Hepatocyte (in vitro differentiated cells): ENCODE results near the gene COX7B2. TPM values are rescaled to one million over a fixed set of nuclear protein-coding genes. Genes with fewer than 3 reads are reported as not detected.

Experiments used
- DNase-seq: peaks from one replicate; pipeline ENCODE4 v3.0.0-alpha.2; 2016; ENCODE audit warnings: low spot score
- H2AFZ ChIP-seq: fragments of 200-600 bp; sonication (generic); 2 replicates; pipeline ENCODE4 v1.6.0; 2016; ENCODE audit warnings: antibody characterized with exemption, mild to moderate bottlenecking
- H3K27ac ChIP-seq: fragments of 200-600 bp; sonication (generic); 2 replicates; pipeline ENCODE4 v1.5.1; 2016; ENCODE audit warnings: mild to moderate bottlenecking
- H3K27me3 ChIP-seq: fragments of 200-600 bp; sonication (generic); 2 replicates; pipeline ENCODE4 v1.6.1; 2016
- H3K36me3 ChIP-seq: fragments of 200-600 bp; sonication (generic); replicated peaks from 2 replicates; pipeline ENCODE4 v1.5.1; 2016; ENCODE audit warnings: low read depth; ENCODE audit not compliant: insufficient read depth
- H3K4me1 ChIP-seq: fragments of 200-600 bp; sonication (generic); 2 replicates; pipeline ENCODE4 v1.5.1; 2016; ENCODE audit warnings: mild to moderate bottlenecking, moderate library complexity; ENCODE audit not compliant: insufficient read depth
- H3K4me2 ChIP-seq: fragments of 200-600 bp; sonication (generic); 2 replicates; pipeline ENCODE4 v1.6.0; 2016
- H3K4me3 ChIP-seq: fragments of 200-600 bp; sonication (generic); 2 replicates; pipeline ENCODE4 v1.5.1; 2016; ENCODE audit warnings: mild to moderate bottlenecking
- H3K79me2 ChIP-seq: fragments of 200-600 bp; sonication (generic); 2 replicates; pipeline ENCODE4 v1.6.0; 2017; ENCODE audit warnings: mild to moderate bottlenecking
- H3K9me2 ChIP-seq: fragments of 200-600 bp; sonication (generic); replicated peaks from 2 replicates; pipeline ENCODE4 v1.6.0; 2017; ENCODE audit warnings: mild to moderate bottlenecking; ENCODE audit not compliant: insufficient read depth
- H3K9me3 ChIP-seq: fragments of 200-600 bp; sonication (generic); 2 replicates; pipeline ENCODE4 v1.5.1; 2016; ENCODE audit warnings: low read depth, mild to moderate bottlenecking
- H4K20me1 ChIP-seq: fragments of 200-600 bp; sonication (generic); 2 replicates; pipeline ENCODE4 v1.6.0; 2016; ENCODE audit warnings: mild to moderate bottlenecking; ENCODE audit not compliant: insufficient read depth, poor library complexity, severe bottlenecking
- EZH2 ChIP-seq: fragments of 200-600 bp; sonication (generic); IDR thresholded peaks from 2 replicates; pipeline ENCODE4 v1.6.1; 2016; ENCODE audit warnings: antibody characterized with exemption, mild to moderate bottlenecking, borderline replicate concordance
- EZH2phosphoT487 ChIP-seq: fragments of 200-600 bp; sonication (generic); IDR thresholded peaks from one replicate; pipeline ENCODE4 v1.6.1; 2018; ENCODE audit warnings: antibody characterized with exemption, mild to moderate bottlenecking, low read depth, moderate library complexity; ENCODE audit not compliant: unreplicated experiment, severe bottlenecking
- WGBS: methylation state at CpG from one replicate; pipeline ENCODE4 v1.1.6; 2016; ENCODE audit warnings: low lambda C conversion rate; ENCODE audit errors: missing lambda C conversion rate; 5-methylcytosine and 5-hydroxymethylcytosine counted together
- polyA plus RNA-seq: library from polyadenylated mRNA; unstranded; fragments of >200 nt; fragmentation: Nextera tagmentation; extraction: Ambion mirVana; gene quantifications from 2 replicates; pipeline ENCODE4 v1.2.1, GENCODE V29; 2016
- total RNA-seq: library from RNA; depleted of rRNA; stranded (reverse); fragments of >200 nt; gene quantifications from 2 replicates; pipeline ENCODE4 v1.2.3, GENCODE V29; 2014
- TF ChIP-seq, protein P1 (sequence below): fragments of 200-600 bp; sonication (generic); IDR thresholded peaks from 2 replicates; pipeline ENCODE4 v1.5.1; 2016; ENCODE audit warnings: antibody characterized with exemption, mild to moderate bottlenecking; ENCODE audit not compliant: poor library complexity

COX7B2 gene, protein sequence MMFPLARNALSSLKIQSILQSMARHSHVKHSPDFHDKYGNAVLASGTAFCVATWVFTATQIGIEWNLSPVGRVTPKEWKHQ
- total RNA-seq: not detected in 2 replicates
- polyA plus RNA-seq: not detected in 2 replicates

DNA sequence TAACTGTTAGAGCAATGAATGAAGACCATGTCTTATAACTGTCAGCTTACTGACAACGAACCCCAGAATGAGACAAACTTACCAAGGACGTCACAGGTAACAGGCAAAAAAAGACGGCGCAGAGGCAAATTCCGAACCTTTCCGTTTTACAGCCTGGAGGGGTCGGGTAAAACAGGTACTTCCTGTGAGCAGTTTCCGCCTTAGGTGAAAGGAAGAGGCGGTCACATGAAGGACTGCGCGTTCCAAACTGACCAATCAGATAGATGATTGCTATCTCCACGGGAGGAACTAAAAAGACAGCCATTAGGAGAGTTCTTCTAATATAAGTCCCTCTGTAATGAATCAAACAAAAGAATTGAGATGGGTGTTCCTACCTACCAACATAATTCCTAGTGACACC, at the start of gene COX7B2:
TSS of gene COX7B2 (minus strand) at position 168 of the 400 bp plus-strand sequence. CDS start 174,053 bp downstream, outside the sequence.
- Histone ChIP-seq H3K4me3 (no peak within 1 kb of the TSS), H3K9me3 (no peaks in the 10 kb centered on the region), H3K9me2 (no peaks in the 10 kb centered on the region), H3K27me3 (no peaks in the 10 kb centered on the region), H4K20me1 (no peaks in the 10 kb centered on the region), H3K27ac (no peak within 1 kb of the TSS), H3K4me1 (no peaks in the 10 kb centered on the region), H3K4me2 (no peak within 1 kb of the TSS), H3K79me2 (no peaks in the 10 kb centered on the region), H2AFZ (no peak within 1 kb of the TSS), H3K36me3 (no peaks in the 10 kb centered on the region)
- WGBS: 93% methylated on average over 12 of the region's 12 CpGs
- DNase-seq: no peak
- TF ChIP-seq, protein P1, sequence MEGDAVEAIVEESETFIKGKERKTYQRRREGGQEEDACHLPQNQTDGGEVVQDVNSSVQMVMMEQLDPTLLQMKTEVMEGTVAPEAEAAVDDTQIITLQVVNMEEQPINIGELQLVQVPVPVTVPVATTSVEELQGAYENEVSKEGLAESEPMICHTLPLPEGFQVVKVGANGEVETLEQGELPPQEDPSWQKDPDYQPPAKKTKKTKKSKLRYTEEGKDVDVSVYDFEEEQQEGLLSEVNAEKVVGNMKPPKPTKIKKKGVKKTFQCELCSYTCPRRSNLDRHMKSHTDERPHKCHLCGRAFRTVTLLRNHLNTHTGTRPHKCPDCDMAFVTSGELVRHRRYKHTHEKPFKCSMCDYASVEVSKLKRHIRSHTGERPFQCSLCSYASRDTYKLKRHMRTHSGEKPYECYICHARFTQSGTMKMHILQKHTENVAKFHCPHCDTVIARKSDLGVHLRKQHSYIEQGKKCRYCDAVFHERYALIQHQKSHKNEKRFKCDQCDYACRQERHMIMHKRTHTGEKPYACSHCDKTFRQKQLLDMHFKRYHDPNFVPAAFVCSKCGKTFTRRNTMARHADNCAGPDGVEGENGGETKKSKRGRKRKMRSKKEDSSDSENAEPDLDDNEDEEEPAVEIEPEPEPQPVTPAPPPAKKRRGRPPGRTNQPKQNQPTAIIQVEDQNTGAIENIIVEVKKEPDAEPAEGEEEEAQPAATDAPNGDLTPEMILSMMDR: no peak
- TF ChIP-seq EZH2phosphoT487: no peak
- TF ChIP-seq EZH2: no peak

DNA sequence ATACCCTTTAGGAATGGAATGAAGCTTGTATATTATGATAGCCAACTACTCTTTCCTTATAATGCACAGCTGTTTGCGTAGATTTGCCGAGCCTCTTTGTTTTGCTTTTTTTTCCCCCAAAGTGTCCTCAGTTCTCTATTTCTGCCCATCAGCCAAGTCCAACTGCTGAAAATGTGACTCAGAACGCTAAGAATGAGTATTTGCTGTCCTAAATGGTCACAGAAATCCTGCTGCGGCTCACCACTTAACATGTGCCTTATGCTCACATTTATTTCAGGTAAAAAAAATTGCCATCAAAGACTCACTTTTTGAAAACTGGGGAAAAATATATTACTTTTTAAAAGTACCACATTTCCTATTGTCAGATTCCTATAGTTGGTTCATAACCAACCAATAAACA, 47.4 kb upstream of the COX7B2 start:
- no peaks in the 10 kb centered on the region for H3K36me3 ChIP-seq
- H3K27ac ChIP-seq: no peak overlapping the region
- H3K4me3 ChIP-seq: no peak overlapping the region
- H3K79me2 ChIP-seq: no peaks in the 10 kb centered on the region
- TF ChIP-seq EZH2 (no peak), EZH2phosphoT487 (no peak)
- TF ChIP-seq, protein P1: no peak
- no peaks in the 10 kb centered on the region for H3K9me2 ChIP-seq
- DNase-seq: no peak
- no peaks in the 10 kb centered on the region for H4K20me1 ChIP-seq
- no peaks in the 10 kb centered on the region for H3K27me3 ChIP-seq
- no peak overlapping the region for H3K4me2 ChIP-seq
- H2AFZ ChIP-seq: no peak overlapping the region
- 74% methylated on average over 4 of the region's 4 CpGs for WGBS
- no peaks in the 10 kb centered on the region for H3K4me1 ChIP-seq
- H3K9me3 ChIP-seq: no peaks in the 10 kb centered on the region

DNA sequence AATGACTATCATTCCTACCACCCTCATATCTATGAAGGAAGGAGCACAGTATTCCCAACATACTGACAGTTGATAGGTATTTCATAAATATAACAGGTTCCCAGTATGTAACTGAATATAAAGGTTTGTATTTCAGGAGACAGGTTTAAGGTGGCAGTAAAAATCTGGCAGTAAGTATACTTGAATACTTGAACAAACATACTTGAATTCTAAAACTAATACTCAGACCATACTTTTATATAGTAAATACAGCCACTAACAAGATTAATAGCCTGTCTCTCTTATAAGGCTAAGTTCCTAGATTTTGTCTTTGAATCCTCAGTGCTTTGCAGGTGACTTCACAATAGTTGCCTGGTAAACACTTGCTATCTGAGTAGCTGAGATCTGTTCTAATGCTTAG, 46.6 kb upstream of the COX7B2 start:
- H3K9me2 ChIP-seq: no peaks in the 10 kb centered on the region
- TF ChIP-seq EZH2 (no peak), EZH2phosphoT487 (no peak)
- TF ChIP-seq, protein P1: no peak
- no peak overlapping the region for H3K27ac ChIP-seq
- no peak overlapping the region for H3K4me2 ChIP-seq
- no peak overlapping the region for H3K4me3 ChIP-seq
- no peak for DNase-seq
- H3K79me2 ChIP-seq: no peaks in the 10 kb centered on the region
- H3K9me3 ChIP-seq: no peaks in the 10 kb centered on the region
- H4K20me1 ChIP-seq: no peaks in the 10 kb centered on the region
- no peak overlapping the region for H2AFZ ChIP-seq
- H3K36me3 ChIP-seq: no peaks in the 10 kb centered on the region
- H3K4me1 ChIP-seq: no peaks in the 10 kb centered on the region
- no peaks in the 10 kb centered on the region for H3K27me3 ChIP-seq

DNA sequence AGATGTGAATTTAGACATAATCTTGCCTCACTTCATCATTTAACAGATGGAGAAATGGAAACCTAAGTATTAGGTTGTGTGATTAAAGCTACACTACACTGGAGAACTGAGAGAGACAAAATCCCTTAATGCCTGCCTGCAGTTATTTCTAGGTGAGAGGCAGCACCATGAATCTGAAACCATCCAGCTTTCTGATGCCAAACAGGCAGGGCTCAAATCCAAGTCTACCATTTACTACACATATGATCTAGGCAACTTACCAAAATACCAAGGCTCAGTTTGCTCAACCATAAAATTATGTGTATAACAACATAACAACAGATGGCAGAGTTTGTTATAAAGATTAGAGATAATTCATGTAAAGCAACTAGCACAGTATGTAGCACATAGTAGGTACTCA, 45.6 kb upstream of the COX7B2 start:
- TF ChIP-seq EZH2phosphoT487 (no peak), EZH2 (no peak)
- TF ChIP-seq, protein P1: no peak
- Histone ChIP-seq H2AFZ (no peak overlapping the region), H4K20me1 (no peaks in the 10 kb centered on the region), H3K79me2 (no peaks in the 10 kb centered on the region), H3K27ac (no peak overlapping the region), H3K9me2 (no peaks in the 10 kb centered on the region), H3K4me1 (no peaks in the 10 kb centered on the region), H3K27me3 (no peaks in the 10 kb centered on the region), H3K9me3 (no peaks in the 10 kb centered on the region), H3K4me3 (no peak overlapping the region), H3K4me2 (no peak overlapping the region), H3K36me3 (no peaks in the 10 kb centered on the region)
- DNase-seq: no peak
